HL-60 (cell line): ENCODE results near the gene TMEM208.

Experiments
- CTCF ChIP-seq: IDR thresholded peaks from one replicate; pipeline ENCODE4 v1.5.1; 2011; ENCODE audit warnings: low read length, control low read depth, inconsistent platforms; ENCODE audit not compliant: insufficient read depth
- GABPA ChIP-seq: IDR thresholded peaks from 2 replicates; pipeline ENCODE4 v1.6.1; 2012; ENCODE audit warnings: low read depth

- TF ChIP-seq CTCF (no peak), GABPA (no peak)
Measured at GRCh38 chr16:67264277-67264676, 37.3 kb downstream of the TMEM208 start.
